Trophoblast cell (in vitro differentiated cells and primary cell): ENCODE data around the gene AMDHD2.

Source experiments
- DNase-seq, 2 donors: peaks; one replicate each; pipeline ENCODE4 v3.0.0-alpha.2; 2016
- H2AFZ ChIP-seq: 2 replicates; pipeline ENCODE4 v1.6.1; 2013; ENCODE audit warnings: low read length, moderate library complexity, mild to moderate bottlenecking; ENCODE audit not compliant: insufficient read depth, poor library complexity
- H2AK5ac ChIP-seq: 2 replicates; pipeline ENCODE4 v1.6.1; 2013; ENCODE audit warnings: mild to moderate bottlenecking, low read length
- H2BK120ac ChIP-seq: 2 replicates; pipeline ENCODE4 v1.6.1; 2013; ENCODE audit warnings: low read length, mild to moderate bottlenecking, moderate library complexity; ENCODE audit not compliant: insufficient read depth, poor library complexity
- H2BK12ac ChIP-seq: 2 replicates; pipeline ENCODE4 v1.6.1; 2013; ENCODE audit warnings: mild to moderate bottlenecking, low read length, moderate library complexity
- H2BK5ac ChIP-seq: 2 replicates; pipeline ENCODE4 v1.6.1; 2013; ENCODE audit warnings: low read length, low read depth, moderate library complexity, mild to moderate bottlenecking; ENCODE audit not compliant: poor library complexity
- H3K14ac ChIP-seq: 2 replicates; pipeline ENCODE4 v1.6.1; 2013; ENCODE audit warnings: mild to moderate bottlenecking, low read length
- H3K18ac ChIP-seq: 2 replicates; pipeline ENCODE4 v1.6.1; 2013; ENCODE audit warnings: mild to moderate bottlenecking, low read length
- H3K23ac ChIP-seq: 2 replicates; pipeline ENCODE4 v1.6.1; 2013; ENCODE audit warnings: low read length
- H3K27ac ChIP-seq: 2 replicates; pipeline ENCODE4 v1.5.1; 2013; ENCODE audit warnings: low read depth, mild to moderate bottlenecking, inconsistent platforms, low read length, moderate library complexity
- H3K27me3 ChIP-seq: 2 replicates; pipeline ENCODE4 v1.6.1; 2013; ENCODE audit warnings: inconsistent platforms, mild to moderate bottlenecking, low read length, moderate library complexity; ENCODE audit not compliant: insufficient read depth
- H3K36me3 ChIP-seq, 2 experiments: 1 replicate in 1 of 2; 2 replicates in 1 of 2; pipeline ENCODE4 v1.6.1; 2013; ENCODE audit warnings: low read length in 2 of 2, mild to moderate bottlenecking in 2 of 2, moderate library complexity in 1 of 2; ENCODE audit not compliant: insufficient read depth in 2 of 2, control insufficient read depth in 1 of 2
- H3K4ac ChIP-seq: 2 replicates; pipeline ENCODE4 v1.6.1; 2013; ENCODE audit warnings: low read depth, mild to moderate bottlenecking, low read length, moderate library complexity
- H3K4me1 ChIP-seq, 2 experiments: 1 replicate in 1 of 2; 2 replicates in 1 of 2; pipeline ENCODE4 v1.6.1; 2013; ENCODE audit warnings: low read length in 2 of 2, mild to moderate bottlenecking in 2 of 2, moderate library complexity in 1 of 2; ENCODE audit not compliant: insufficient read depth in 2 of 2, control insufficient read depth in 1 of 2
- H3K4me2 ChIP-seq: 2 replicates; pipeline ENCODE4 v1.6.1; 2013; ENCODE audit warnings: inconsistent platforms, mild to moderate bottlenecking, low read length, moderate library complexity
- H3K4me3 ChIP-seq: 2 replicates; pipeline ENCODE4 v1.5.1; 2013; ENCODE audit warnings: mild to moderate bottlenecking, low read depth, low read length, inconsistent platforms
- H3K79me1 ChIP-seq: one replicate; pipeline ENCODE4 v1.6.1; 2013; ENCODE audit warnings: low read length
- H3K79me2 ChIP-seq: 2 replicates; pipeline ENCODE4 v1.6.1; 2013; ENCODE audit warnings: low read length, mild to moderate bottlenecking; ENCODE audit not compliant: control insufficient read depth, insufficient read depth, poor library complexity
- H3K9ac ChIP-seq: 2 replicates; pipeline ENCODE4 v1.6.1; 2013; ENCODE audit warnings: mild to moderate bottlenecking, low read length
- H3K9me3 ChIP-seq: 2 replicates; pipeline ENCODE4 v1.6.1; 2013; ENCODE audit warnings: low read depth, mild to moderate bottlenecking, control low read depth, inconsistent platforms, low read length; ENCODE audit not compliant: insufficient read depth
- H4K12ac ChIP-seq: 2 replicates; pipeline ENCODE4 v1.6.1; 2013; ENCODE audit warnings: low read depth, mild to moderate bottlenecking, low read length, moderate library complexity
- H4K8ac ChIP-seq: 2 replicates; pipeline ENCODE4 v1.6.1; 2013; ENCODE audit warnings: low read depth, mild to moderate bottlenecking, low read length, moderate library complexity
- H4K91ac ChIP-seq: one replicate; pipeline ENCODE4 v1.6.1; 2013; ENCODE audit warnings: low read depth, mild to moderate bottlenecking, low read length, moderate library complexity
- WGBS: extraction: QIAGEN DNeasy Blood & Tissue Kit; methylation state at CpG from one replicate; pipeline ENCODE4 v1.1.7; 2013; ENCODE audit warnings: missing lambda C conversion rate; ENCODE audit not compliant: insufficient read length, insufficient coverage; ENCODE audit errors: extremely low coverage; 5-methylcytosine and 5-hydroxymethylcytosine counted together

The AMDHD2 gene

GRCh38 chr16:2505695-2506094 is 14.5 kb upstream of the AMDHD2 start:
- WGBS, result 100% methylated on average over 1 of the region's 14 CpGs
- no peak overlapping the region for H3K18ac ChIP-seq
- H3K36me3 ChIP-seq, result no peaks in the 10 kb centered on the region
- H3K4me2 ChIP-seq, result no peak overlapping the region
- H3K4ac ChIP-seq, result no peak overlapping the region
- H4K91ac ChIP-seq, result no peak overlapping the region
- H3K14ac ChIP-seq, result no peak overlapping the region
- H3K4me1 ChIP-seq, result peaks cover 0 to 3% of the 10 kb centered on the region in 2 experiments
- no peak overlapping the region for H2BK5ac ChIP-seq
- no peak overlapping the region for H2BK120ac ChIP-seq
- H4K12ac ChIP-seq, result no peak overlapping the region
- no peaks in the 10 kb centered on the region for H3K79me1 ChIP-seq
- no peak overlapping the region for H2AK5ac ChIP-seq
- H2AFZ ChIP-seq, result no peak overlapping the region
- no peak overlapping the region for H3K23ac ChIP-seq
- no peaks in the 10 kb centered on the region for H3K79me2 ChIP-seq
- no peak overlapping the region for H2BK12ac ChIP-seq
- DNase-seq, result no peak
- no peak overlapping the region for H3K27ac ChIP-seq
- H3K27me3 ChIP-seq, result no peaks in the 10 kb centered on the region
- no peak overlapping the region for H3K9ac ChIP-seq
- no peak overlapping the region for H4K8ac ChIP-seq
- H3K9me3 ChIP-seq, result peaks cover 1% of the 10 kb centered on the region
- H3K4me3 ChIP-seq, result no peak overlapping the region

DNA sequence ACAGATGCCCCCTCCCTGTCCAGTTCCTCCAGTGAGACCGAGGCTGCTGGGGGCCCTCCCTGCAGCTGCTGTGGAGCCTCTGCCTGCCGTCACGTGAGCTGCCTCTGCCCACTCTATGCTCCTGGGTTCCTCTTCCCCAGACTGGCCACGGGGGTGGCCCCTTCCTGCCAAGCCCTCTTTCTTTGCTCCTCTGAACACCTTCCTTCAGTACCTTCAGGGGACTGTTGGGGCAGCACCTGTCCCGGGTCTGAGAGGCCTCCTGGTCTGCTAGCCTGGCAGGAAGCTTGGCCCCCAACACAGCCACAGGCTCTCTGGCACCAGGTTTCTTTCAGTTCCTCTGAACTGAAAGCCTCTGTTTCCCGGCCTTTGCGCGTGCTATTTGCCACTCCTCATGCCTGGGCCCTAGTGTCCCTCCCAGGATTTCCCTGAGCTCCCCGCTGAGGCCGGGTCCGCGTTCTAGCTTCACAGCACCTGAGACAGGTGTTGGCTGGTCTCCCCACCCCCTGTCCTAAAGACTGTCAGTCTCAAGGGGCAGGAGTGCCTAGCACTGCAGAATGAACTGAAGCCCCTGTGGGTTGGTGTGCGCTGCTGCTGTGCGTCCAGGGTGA is 13.0 kb upstream of the AMDHD2 start:
- Histone ChIP-seq H2BK120ac (no peak overlapping the region), H3K14ac (no peak overlapping the region), H3K4me3 (no peak overlapping the region), H2BK12ac (no peak overlapping the region), H4K91ac (no peak overlapping the region), H3K36me3 (no peaks in the 10 kb centered on the region), H4K12ac (no peak overlapping the region), H2AFZ (no peak overlapping the region), H3K23ac (no peak overlapping the region), H3K4ac (no peak overlapping the region), H3K9ac (no peak overlapping the region), H3K4me2 (no peak overlapping the region), H2AK5ac (no peak overlapping the region), H4K8ac (no peak overlapping the region), H3K27me3 (no peaks in the 10 kb centered on the region), H2BK5ac (no peak overlapping the region), H3K27ac (no peak overlapping the region), H3K18ac (no peak overlapping the region), H3K79me2 (no peaks in the 10 kb centered on the region), H3K4me1 (peaks cover 0 to 3% of the 10 kb centered on the region in 2 experiments), H3K9me3 (peaks cover 1% of the 10 kb centered on the region), H3K79me1 (no peaks in the 10 kb centered on the region)
- WGBS, result no CpG with 5 or more reads among the region's 14 CpGs
- no peak for DNase-seq

DNA sequence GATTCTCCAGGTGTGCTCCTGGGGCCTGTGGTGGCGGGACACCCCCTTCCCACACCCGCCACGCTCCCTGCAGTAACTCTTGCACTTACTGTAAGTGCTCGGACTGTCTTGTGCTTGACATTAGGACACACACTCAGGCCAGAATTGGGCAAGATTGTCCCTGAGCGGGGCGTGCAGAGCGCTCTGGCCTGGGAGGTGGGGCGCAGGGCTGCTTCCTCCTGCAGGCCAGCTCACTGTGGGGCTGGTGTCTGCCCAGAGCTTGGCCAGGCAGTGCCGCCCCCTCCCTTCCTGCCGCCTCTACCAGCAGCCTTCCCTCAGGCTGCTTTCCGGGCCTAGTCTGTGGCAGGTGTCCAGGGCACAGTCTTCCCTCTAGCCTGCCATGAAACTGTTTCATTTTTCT is 12.5 kb upstream of the AMDHD2 start:
- no CpG with 5 or more reads among the region's 11 CpGs for WGBS

DNA sequence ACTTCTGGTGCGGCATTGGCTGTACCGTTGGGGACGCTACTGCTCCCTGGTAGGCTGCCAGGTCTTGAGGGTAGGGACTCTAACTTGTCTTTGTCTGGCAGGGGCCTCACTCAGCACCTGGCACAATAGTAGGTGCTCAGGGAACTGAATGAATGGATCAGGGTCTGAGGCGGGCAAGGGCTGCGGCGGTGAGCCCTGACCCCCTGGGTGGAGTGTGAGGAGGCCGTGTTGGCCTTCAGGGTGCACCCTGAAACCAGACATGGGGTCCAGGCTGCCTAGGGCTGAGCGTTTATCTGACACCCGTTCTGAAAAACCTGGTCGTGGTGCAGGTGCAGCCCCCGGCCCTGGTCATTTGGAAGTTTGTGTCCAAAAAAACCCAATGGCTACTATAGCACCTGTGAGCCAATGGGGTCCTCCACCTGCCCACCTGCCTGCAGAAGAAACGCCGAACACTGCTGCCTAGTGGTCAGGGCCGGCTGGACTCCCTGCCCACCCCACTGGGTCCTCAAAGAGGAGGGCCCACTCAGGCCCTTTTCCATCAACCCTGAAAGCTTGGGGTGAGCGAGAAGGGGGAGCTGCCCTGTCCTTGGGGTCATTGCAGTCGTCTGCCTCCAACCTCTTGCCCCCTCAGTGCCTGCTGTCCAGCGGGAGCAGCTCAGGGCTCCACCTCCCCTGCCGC is 11.3 kb upstream of the AMDHD2 start:
- Histone ChIP-seq H3K4me1 (peaks cover 4 to 6% of the 10 kb centered on the region in 2 experiments), H2BK12ac (no peak overlapping the region), H3K9ac (no peak overlapping the region), H2BK120ac (no peak overlapping the region), H2AFZ (no peak overlapping the region), H2AK5ac (no peak overlapping the region), H3K27ac (no peak overlapping the region), H3K4ac (no peak overlapping the region), H3K4me3 (no peak overlapping the region), H3K23ac (no peak overlapping the region), H3K14ac (no peak overlapping the region), H4K91ac (no peak overlapping the region), H3K9me3 (peaks cover 3% of the 10 kb centered on the region), H2BK5ac (no peak overlapping the region), H3K4me2 (no peak overlapping the region), H3K27me3 (no peaks in the 10 kb centered on the region), H3K79me1 (peaks cover 3% of the 10 kb centered on the region), H4K8ac (no peak overlapping the region), H3K79me2 (peaks cover under 1% of the 10 kb centered on the region), H3K36me3 (no peaks in the 10 kb centered on the region), H3K18ac (no peak overlapping the region), H4K12ac (no peak overlapping the region)
- DNase-seq, result no peak
- no CpG with 5 or more reads among the region's 18 CpGs for WGBS

More for the DNA sequence above, 12.5 kb upstream of the AMDHD2 start:
- no peak overlapping the region for H3K4ac ChIP-seq
- H2BK12ac ChIP-seq, result no peak overlapping the region
- no peaks in the 10 kb centered on the region for H3K27me3 ChIP-seq
- H3K4me2 ChIP-seq, result no peak overlapping the region
- no peak overlapping the region for H3K27ac ChIP-seq
- H3K14ac ChIP-seq, result no peak overlapping the region
- no peak for DNase-seq
- no peaks in the 10 kb centered on the region for H3K79me1 ChIP-seq
- no peaks in the 10 kb centered on the region for H3K36me3 ChIP-seq
- H4K12ac ChIP-seq, result no peak overlapping the region
- no peak overlapping the region for H4K91ac ChIP-seq
- H2BK5ac ChIP-seq, result no peak overlapping the region
- no peak overlapping the region for H2BK120ac ChIP-seq
- peaks cover 1% of the 10 kb centered on the region for H3K9me3 ChIP-seq
- H2AFZ ChIP-seq, result no peak overlapping the region
- H3K23ac ChIP-seq, result no peak overlapping the region
- no peak overlapping the region for H3K18ac ChIP-seq
- H3K9ac ChIP-seq, result no peak overlapping the region
- H4K8ac ChIP-seq, result no peak overlapping the region
- H3K79me2 ChIP-seq, result no peaks in the 10 kb centered on the region
- no peak overlapping the region for H3K4me3 ChIP-seq
- H3K4me1 ChIP-seq, result peaks cover 0 to 2% of the 10 kb centered on the region in 2 experiments
- no peak overlapping the region for H2AK5ac ChIP-seq
